ENCODE data around the gene CCT8. TPM values are rescaled to one million over a fixed set of nuclear protein-coding genes. Genes with fewer than 3 reads are reported as not detected.

CCT8 gene
- total and polyA plus RNA-seq, 2 of the 8 experiments (the other 6 are each of a cell fraction or from before 2014, with no cell fraction given): 151 to 319 TPM

- TF ChIP-seq EP300 (IDR thresholded peaks at IDR 0.05; ENCODE audit: borderline replicate concordance in 1 of 2, low read depth in 2 of 2, low read length in 2 of 2) (no peak), GABPA (IDR thresholded peaks at IDR 0.05; ENCODE audit: borderline replicate concordance, insufficient read depth, low read length) (no peak), NRF1 (IDR thresholded peaks at IDR 0.05; ENCODE audit: low read depth, low read length) (no peak), JUND (IDR thresholded peaks at IDR 0.05; ENCODE audit: low read length) (no peak)
These were observed 54.9 kb downstream of the CCT8 start (continued) for GRCh38 chr21:29018540-29018939.
